Measurements from ENCODE around the gene CBARP.
A peak's percentile ranks its signal among the peaks of the same experiment; 100 is the strongest.

Gene CBARP

GRCh38 chr19:1237754-1238368 is at the start of gene CBARP:
CBARP (minus strand) TSS chr19:1238005; CDS start chr19:1236100, 1,905 bp downstream.
- no peak for DNase-seq (ENCODE audit: low read depth)

DNA sequence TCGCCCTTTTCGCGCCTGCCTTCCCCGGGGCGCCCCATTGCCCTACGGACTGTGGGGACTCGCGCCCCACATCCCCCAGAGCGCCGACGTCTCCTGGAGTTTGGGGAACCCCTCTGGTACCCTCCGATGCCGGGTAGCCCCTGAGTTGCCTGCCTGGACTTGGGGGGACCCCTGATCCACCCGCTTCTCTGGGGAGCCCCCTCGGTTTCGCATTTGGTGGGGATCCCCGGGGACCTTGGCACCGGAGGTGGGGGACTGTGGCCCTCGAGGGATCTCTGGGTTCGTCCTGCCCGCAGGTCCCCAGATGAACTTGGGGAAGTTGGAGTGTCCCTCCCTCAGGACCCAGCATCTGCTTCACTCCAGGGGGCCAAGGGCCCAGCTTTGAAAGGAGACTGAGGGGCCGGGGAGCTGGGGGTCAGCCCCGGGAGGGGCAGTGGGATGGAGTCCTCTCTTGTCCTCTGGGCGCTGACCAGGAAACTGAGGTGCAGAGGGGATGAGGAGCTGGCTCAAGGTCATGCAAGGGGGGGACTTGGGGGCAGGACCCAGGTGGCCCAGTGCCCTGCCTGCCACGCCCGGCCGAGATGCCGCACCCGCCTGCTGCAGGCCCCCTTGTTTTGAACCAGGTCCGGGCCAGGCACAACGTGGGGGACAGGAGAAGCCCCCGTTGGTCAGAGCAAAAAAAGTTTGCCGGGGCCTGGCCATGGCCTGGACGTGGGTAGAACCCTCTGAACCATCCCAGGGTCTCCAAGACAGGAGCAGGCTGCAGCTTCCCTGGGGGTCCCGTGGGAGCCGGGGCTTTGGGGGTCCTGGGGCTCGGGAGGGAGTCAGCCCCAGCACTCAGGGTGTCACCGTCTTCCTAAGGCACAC is 48.9 kb upstream of the CBARP start:
- no peak for DNase-seq (ENCODE audit: low read depth)

DNA sequence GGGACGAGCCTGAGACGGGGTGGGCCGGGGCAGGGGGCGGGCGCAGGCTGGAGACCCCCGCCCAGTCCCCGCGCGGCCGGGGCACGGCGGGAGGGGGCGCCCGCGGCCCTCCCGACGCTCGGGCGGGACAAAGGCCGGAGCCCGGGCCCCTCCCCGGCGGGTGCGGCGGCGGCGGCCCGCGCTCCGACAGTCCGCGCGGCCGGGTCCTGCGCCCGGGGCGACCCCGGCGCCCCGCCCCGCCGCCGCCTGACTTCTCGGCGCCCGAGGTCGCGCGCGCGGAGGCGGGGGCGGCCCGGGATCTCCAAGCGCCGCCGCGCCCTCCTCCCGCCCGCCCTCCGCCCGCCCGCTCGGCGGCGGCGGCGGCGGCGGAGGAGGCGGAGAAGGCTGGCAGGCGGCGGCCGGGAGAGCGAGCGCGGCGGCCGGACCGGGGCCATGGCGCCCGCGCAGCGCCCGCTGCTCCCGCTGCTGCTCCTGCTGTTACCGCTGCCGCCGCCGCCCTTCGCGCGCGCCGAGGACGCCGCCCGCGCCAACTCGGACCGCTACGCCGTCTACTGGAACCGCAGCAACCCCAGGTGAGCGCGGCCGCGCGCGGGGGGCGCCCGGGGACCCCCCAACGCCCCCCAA is 48.0 kb upstream of the CBARP start, which contains the start of gene EFNA2:
Gene EFNA2 (plus strand): TSS at position 137 of the 624 bp plus-strand sequence. CDS start 296 bp downstream, at position 433.
- no peak for DNase-seq (ENCODE audit: low read depth)

GRCh38 chr19:1284979-1285736 is 47.4 kb upstream of the CBARP start:
- no peak for DNase-seq (ENCODE audit: low read depth)

GRCh38 chr19:1284293-1284978 is 46.6 kb upstream of the CBARP start:
- DNase-seq (ENCODE audit: low read depth) = no peak

- no peak for DNase-seq (ENCODE audit: low read depth)
Observed at GRCh38 chr19:1283917-1284292, 46.1 kb upstream of the CBARP start.

GRCh38 chr19:1283207-1283916 is 45.6 kb upstream of the CBARP start:
- DNase-seq (ENCODE audit: low read depth) = no peak

- no peak for DNase-seq (ENCODE audit: low read depth)
Observed at GRCh38 chr19:1282588-1283206, 44.9 kb upstream of the CBARP start.

DNA sequence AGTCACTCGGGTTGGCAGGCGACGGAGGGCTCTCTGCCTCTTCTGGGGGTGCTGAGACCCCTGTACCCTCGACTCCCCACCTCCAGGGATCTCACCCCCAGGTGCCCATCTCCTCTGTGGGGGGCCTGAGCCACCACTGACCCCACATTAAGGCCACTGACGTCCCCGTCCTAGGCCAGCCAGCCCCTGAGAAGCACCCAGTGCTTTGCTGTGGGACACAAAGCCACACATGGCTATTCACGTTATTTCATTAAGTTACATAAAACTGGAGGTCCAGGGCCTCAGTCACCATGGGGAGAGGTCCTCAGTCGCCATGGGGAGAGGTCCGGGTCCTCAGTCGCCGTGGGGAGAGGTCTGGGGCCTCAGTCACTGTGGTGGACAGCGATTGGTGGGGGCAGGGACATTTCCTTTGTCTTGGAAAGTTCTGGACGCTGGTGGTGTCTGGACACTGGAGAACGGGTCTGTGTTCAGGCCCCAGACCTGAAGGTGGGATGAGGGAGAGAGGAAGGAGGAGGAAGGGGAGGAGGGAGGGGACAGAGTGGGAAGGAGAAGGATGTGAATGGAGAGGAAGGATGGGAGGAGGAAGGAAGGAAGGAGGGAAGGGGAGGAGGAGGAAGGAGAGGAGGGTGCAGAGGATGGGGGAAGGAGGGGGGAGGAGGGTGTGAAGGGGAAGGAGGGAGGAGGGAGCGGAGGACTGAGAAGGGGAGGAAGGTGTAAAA is 43.9 kb upstream of the CBARP start:
- DNase-seq (ENCODE audit: low read depth) = no peak

GRCh38 chr19:1280636-1281568 is 43.1 kb upstream of the CBARP start:
- DNase-seq (ENCODE audit: low read depth) = no peak

GRCh38 chr19:1279782-1280341 is 42.1 kb upstream of the CBARP start:
- DNase-seq (ENCODE audit: low read depth) = peak; percentile 58

DNA sequence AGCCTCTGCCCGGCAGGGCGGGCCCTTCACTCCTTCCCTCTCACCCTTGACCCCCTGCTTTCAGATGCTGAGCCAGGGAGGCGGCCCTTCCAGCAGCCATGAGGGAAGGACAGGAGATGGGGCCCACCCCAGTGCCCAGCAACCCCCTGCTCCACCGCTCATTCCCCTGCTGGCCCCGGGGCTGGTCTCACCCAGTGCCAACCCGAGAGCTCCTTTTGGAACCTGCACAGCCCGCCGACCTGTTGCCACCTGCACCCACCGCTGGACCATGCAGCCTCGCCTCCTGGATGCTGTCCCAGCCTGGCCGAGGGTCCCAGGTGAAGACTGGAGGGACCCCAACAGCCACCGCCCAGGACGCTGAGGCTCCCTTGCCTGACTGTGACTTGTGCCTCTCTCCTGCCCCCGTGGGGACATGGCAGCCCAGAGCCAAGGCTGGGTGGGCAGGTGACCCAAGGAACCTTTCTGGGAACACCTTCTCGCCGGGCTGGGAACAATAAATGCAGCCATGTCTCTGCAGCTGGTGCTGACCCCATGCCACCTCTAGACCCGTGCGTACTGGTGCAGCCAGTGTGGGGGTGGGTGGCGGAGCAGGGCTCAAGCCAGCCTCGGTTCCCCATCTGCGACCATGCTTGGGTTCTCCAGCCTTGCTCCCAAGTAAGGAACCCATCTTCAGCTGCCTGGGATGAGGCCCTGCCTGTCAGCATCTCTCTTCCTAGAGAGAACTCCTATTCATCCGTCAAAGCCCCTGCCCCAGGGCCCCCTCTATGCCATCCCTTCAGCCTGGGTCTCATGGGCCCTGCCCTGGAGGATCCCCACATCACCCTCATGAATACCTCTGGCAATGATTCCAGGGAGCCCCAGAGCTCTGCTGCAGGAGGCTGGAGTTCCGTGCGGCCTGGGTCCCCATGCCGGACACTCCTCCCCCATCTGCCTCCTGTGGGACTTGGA is 41.2 kb upstream of the CBARP start:
- DNase-seq (ENCODE audit: low read depth) = no peak

DNA sequence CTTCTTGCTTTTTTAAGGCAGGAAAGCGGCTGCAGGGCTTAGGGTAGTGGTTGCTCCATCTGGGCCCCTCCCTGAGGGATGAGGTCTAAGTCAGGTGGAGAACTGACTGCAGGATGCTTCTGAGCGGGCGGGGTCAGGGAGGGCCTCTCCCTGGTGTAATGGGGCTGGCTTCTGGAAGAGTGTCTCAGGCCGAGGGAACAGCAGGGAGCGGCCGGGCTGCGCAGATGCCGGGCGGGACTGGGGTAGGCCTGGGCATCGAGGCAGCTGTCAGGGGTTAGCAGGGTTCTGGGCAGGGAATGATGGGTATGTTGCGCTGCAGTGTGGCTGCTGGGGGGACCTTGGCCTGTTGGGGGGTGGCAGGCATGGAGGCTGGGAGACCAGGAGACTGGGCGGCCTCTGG is 40.3 kb upstream of the CBARP start:
- no peak for DNase-seq (ENCODE audit: low read depth)

GRCh38 chr19:1277061-1277460 is 39.3 kb upstream of the CBARP start:
- DNase-seq (ENCODE audit: low read depth) = no peak

DNA sequence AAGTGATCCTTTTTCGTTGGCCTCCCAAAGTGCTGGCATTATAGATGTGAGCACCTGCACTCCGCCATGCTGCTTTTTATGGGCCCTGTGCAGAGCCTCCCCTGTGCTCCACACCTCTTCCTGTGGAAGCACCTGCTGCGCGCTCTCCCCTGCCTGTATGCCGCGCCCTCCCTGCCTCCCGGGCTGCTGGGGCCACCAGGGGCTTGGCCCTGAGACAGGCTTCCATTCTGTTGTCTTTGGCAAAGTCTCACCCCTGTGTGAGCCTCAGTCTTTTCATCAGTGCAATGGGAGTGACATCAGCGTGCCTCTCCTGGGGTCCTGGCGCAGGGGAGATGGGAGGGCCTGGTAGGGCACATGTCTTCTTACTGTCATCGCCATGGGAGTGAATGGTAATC is 38.8 kb upstream of the CBARP start:
- no peak for DNase-seq (ENCODE audit: low read depth)

GRCh38 chr19:1275976-1276627 is 38.3 kb upstream of the CBARP start:
- no peak for DNase-seq (ENCODE audit: low read depth)
